AG09309 (cell line): ENCODE measurements around the gene MCUR1.
"Not testable (repeated sequence)": the region's sequence is repeated elsewhere in the genome, so short reads cannot be mapped to it uniquely, and the experiment has no call there.

Experiments used
- DNase-seq: peaks from one replicate; pipeline ENCODE4 v3.0.0-alpha.2; 2010; ENCODE audit warnings: low read depth
- H3K4me3 ChIP-seq: 2 replicates; pipeline ENCODE4 v1.5.1; 2011; ENCODE audit warnings: mild to moderate bottlenecking, low read depth, low read length, moderate library complexity; ENCODE audit not compliant: control insufficient read depth
- CTCF ChIP-seq: IDR thresholded peaks from 2 replicates; pipeline ENCODE4 v1.5.1; 2011; ENCODE audit warnings: mild to moderate bottlenecking, low read depth, low read length, inconsistent platforms; ENCODE audit not compliant: insufficient read depth, control insufficient read depth; ENCODE audit errors: missing control alignments

The MCUR1 gene

GRCh38 chr6:13851803-13852202, 37.4 kb upstream of the MCUR1 start:
- no peak for TF ChIP-seq CTCF
- DNase-seq = no peak
- no peak overlapping the region for H3K4me3 ChIP-seq

GRCh38 chr6:13851330-13851729, 37.0 kb upstream of the MCUR1 start:
- no peak for TF ChIP-seq CTCF
- DNase-seq = no peak
- no peak overlapping the region for H3K4me3 ChIP-seq

GRCh38 chr6:13850690-13851089, 36.3 kb upstream of the MCUR1 start:
- not testable (repeated sequence) for H3K4me3 ChIP-seq, DNase-seq

GRCh38 chr6:13848522-13849150, 34.3 kb upstream of the MCUR1 start:
- no peak overlapping the region for H3K4me3 ChIP-seq
- DNase-seq = no peak
- TF ChIP-seq CTCF = no peak

GRCh38 chr6:13847326-13848050, 33.1 kb upstream of the MCUR1 start:
- TF ChIP-seq CTCF = no peak
- H3K4me3 ChIP-seq = no peak overlapping the region
- no peak for DNase-seq

GRCh38 chr6:13846841-13847240, 32.5 kb upstream of the MCUR1 start:
- no peak for DNase-seq
- H3K4me3 ChIP-seq = no peak overlapping the region
- peak; percentile 9 for TF ChIP-seq CTCF

GRCh38 chr6:13841936-13842335, 27.6 kb upstream of the MCUR1 start:
- TF ChIP-seq CTCF = no peak
- DNase-seq = no peak

More at GRCh38 chr6:13841936-13842335, 27.6 kb upstream of the MCUR1 start:
- no peak overlapping the region for H3K4me3 ChIP-seq
